HG03064 (cell line): ENCODE results near the gene SPTA1.

Source experiments
- ATAC-seq: cut with Tn5 transposase; IDR thresholded peaks from one replicate; pipeline ENCODE4 v1.9.1; 2021; ENCODE audit warnings: low read depth; ENCODE audit not compliant: unreplicated experiment

SPTA1 gene

GRCh38 chr1:158583962-158584361 is 102.6 kb downstream of the SPTA1 start:
- no peak for ATAC-seq

DNA sequence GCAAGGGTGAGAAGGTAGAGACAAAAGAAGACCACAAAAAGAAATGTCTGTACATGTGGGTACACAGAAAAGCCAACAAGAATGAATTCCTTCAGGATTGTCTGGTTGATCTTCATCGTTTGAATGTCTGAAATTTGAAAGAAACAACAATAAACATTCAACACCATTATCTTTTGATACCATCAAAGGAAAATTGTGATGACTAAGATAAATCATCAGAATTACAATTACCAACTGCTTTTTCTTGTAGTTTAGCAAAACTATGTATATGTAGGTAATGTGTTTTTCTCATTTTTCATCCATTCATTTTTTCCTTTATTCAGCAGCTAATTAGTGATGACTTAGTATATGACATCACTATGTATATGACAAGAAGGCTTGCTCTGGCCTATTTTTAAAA is 106.8 kb downstream of the SPTA1 start, which contains the start of gene OR10X1:
Gene OR10X1, minus strand, starts transcription at position 167 of the 400 bp plus-strand sequence. Its CDS starts 0 bp downstream, at position 167.
- ATAC-seq: no peak

- no peak for ATAC-seq
These were observed 109.0 kb downstream of the SPTA1 start for GRCh38 chr1:158577561-158577960.

GRCh38 chr1:158572226-158572625 is 114.3 kb downstream of the SPTA1 start:
- ATAC-seq: no peak

GRCh38 chr1:158570480-158570879 is 116.0 kb downstream of the SPTA1 start, which contains the start of gene OR6P1:
OR6P1 (minus strand) TSS chr1:158570580; CDS start chr1:158563604, 6,976 bp downstream.
- no peak for ATAC-seq

DNA sequence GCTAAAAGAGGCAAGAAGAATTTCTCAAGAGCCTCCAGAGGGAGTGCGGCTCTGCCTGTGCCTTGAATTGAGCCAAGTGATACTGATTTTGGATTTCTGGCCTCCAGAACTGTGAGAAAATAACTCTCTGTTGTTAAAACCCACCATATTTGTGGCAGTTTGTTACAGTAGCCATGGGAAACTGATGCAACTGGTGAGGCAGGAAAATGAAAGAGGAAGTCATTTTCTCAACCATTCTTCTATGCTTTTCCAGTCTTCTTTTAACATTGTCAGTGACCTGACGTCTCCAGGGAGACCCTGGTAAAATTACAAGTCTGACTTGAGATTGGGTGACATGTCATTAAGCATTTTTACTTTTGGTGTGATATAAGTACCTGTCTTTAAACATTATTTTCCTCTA is 121.9 kb downstream of the SPTA1 start:
- ATAC-seq: no peak

GRCh38 chr1:158563853-158564252 is 122.7 kb downstream of the SPTA1 start:
- no peak for ATAC-seq
